Measurements from ENCODE around the gene SDC1. TPM values are rescaled to one million over a fixed set of nuclear protein-coding genes. Genes with fewer than 3 reads are reported as not detected.
A peak's percentile ranks its signal among the peaks of the same experiment; 100 is the strongest.

SDC1 gene
- polyA plus RNA-seq, 1 of the 3 experiments (the other 2 are of a cell fraction): 122 TPM

- Histone ChIP-seq H4K20me1 (ENCODE audit: insufficient read depth) (no peaks in the 10 kb centered on the region), H3K4me1 (ENCODE audit: control insufficient read depth in 1 of 2, insufficient read depth in 2 of 2, low read depth in 1 of 2, low read length in 1 of 2) (peaks cover 25 to 29% of the 10 kb centered on the region in 2 experiments; a peak in 2 of 4 replicates), H3K9ac (no peak overlapping the region), H3K79me2 (ENCODE audit: insufficient read depth) (no peaks in the 10 kb centered on the region), H3K27me3 (ENCODE audit: insufficient read depth) (no peaks in the 10 kb centered on the region), H3K9me3 (no peaks in the 10 kb centered on the region), H3K4me3 (ENCODE audit: low read depth in 2 of 2, low read length in 1 of 2) (no peak overlapping the region), H3K27ac (ENCODE audit: low read depth in 2 of 2, low read length in 1 of 2) (no peak overlapping the region), H3F3A (replicated peaks; ENCODE audit: insufficient read depth) (no peaks in the 10 kb centered on the region), H3K9me2 (no peaks in the 10 kb centered on the region), H3K4me2 (no peak overlapping the region), H2AFZ (ENCODE audit: low read depth) (no peak overlapping the region), H3K36me3 (replicated peaks in 1 of 2; ENCODE audit: control insufficient read depth in 1 of 2, insufficient read depth in 2 of 2, low read length in 1 of 2) (no peaks in the 10 kb centered on the region)
- CTCF ChIA-PET: interaction anchor here (0.5 to 2.5 kb wide), 7 partner anchors 10 to 232 kb away, joined by 3 to 12 read pairs (median 5); partner anchors contain the start of gene SDC1
- POLR2A ChIA-PET: no interaction called here
- no peak for DNase-seq
- no peak for TF ChIP-seq MAX (IDR thresholded peaks at IDR 0.05; ENCODE audit: low read depth)
- no peak for TF ChIP-seq TCF12 (IDR thresholded peaks at IDR 0.05)
- WGBS (ENCODE audit: low lambda C conversion rate): 80% methylated on average over 2 of the region's 3 CpGs
Observed at GRCh38 chr2:20187331-20187730, 37.6 kb downstream of the SDC1 start.

GRCh38 chr2:20186855-20187187 is 38.1 kb downstream of the SDC1 start:
- POLR2A ChIA-PET: no interaction called here
- no peaks in the 10 kb centered on the region for H3K27me3 ChIP-seq (ENCODE audit: insufficient read depth)
- H3F3A ChIP-seq (replicated peaks; ENCODE audit: insufficient read depth): no peaks in the 10 kb centered on the region
- no peak overlapping the region for H3K4me3 ChIP-seq (ENCODE audit: low read depth in 2 of 2, low read length in 1 of 2)
- no peaks in the 10 kb centered on the region for H3K9me2 ChIP-seq
- peak overlapping the region; percentile 44; the same call in 1 of the 2 replicates for H3K4me2 ChIP-seq
- DNase-seq: no peak
- no peaks in the 10 kb centered on the region for H3K36me3 ChIP-seq (replicated peaks in 1 of 2; ENCODE audit: control insufficient read depth in 1 of 2, insufficient read depth in 2 of 2, low read length in 1 of 2)
- H3K79me2 ChIP-seq (ENCODE audit: insufficient read depth): no peaks in the 10 kb centered on the region
- 0 out of 2 replicates have a peak overlapping the region, but pooled peaks have one; percentile 43 for H3K9ac ChIP-seq
- no peaks in the 10 kb centered on the region for H3K9me3 ChIP-seq
- peak overlapping the region in 1 of 2 experiments; percentile 55; a peak in 1 of 4 replicates for H3K27ac ChIP-seq (ENCODE audit: low read depth in 2 of 2, low read length in 1 of 2)
- no peaks in the 10 kb centered on the region for H4K20me1 ChIP-seq (ENCODE audit: insufficient read depth)
- H3K4me1 ChIP-seq (ENCODE audit: control insufficient read depth in 1 of 2, insufficient read depth in 2 of 2, low read depth in 1 of 2, low read length in 1 of 2): peaks cover 21 to 32% of the 10 kb centered on the region in 2 experiments; a peak in 2 of 4 replicates
- 95% methylated on average over 4 of the region's 4 CpGs for WGBS (ENCODE audit: low lambda C conversion rate)
- H2AFZ ChIP-seq (ENCODE audit: low read depth): peak overlapping the region; percentile 68; the same call in 1 of the 2 replicates
- CTCF ChIA-PET: interaction anchor here (0.5 to 2.5 kb wide), 7 partner anchors 10 to 232 kb away, joined by 3 to 12 read pairs (median 5); partner anchors contain the start of gene SDC1
- no peak for TF ChIP-seq MAX (IDR thresholded peaks at IDR 0.05; ENCODE audit: low read depth)
- TF ChIP-seq NRF1 (IDR thresholded peaks at IDR 0.05; ENCODE audit: low read depth, low read length): no peak
- no peak for TF ChIP-seq SMC3 (IDR thresholded peaks at IDR 0.05; ENCODE audit: low read depth, low read length)
- no peak for TF ChIP-seq TAF1 (IDR thresholded peaks at IDR 0.05; ENCODE audit: borderline replicate concordance, low read depth, low read length)
- no peak for TF ChIP-seq POLR2AphosphoS5 (IDR thresholded peaks at IDR 0.05; ENCODE audit: low read depth, low read length)
- TF ChIP-seq TEAD4 (IDR thresholded peaks at IDR 0.05; ENCODE audit: borderline replicate concordance, insufficient read depth): no peak
- TF ChIP-seq MEF2A (IDR thresholded peaks at IDR 0.05; ENCODE audit: borderline replicate concordance, low read depth): no peak

- peak overlapping the region in 1 of 2 experiments; percentile 55; a peak in 2 of 4 replicates for H3K27ac ChIP-seq (ENCODE audit: low read depth in 2 of 2, low read length in 1 of 2)
- no peaks in the 10 kb centered on the region for H4K20me1 ChIP-seq (ENCODE audit: insufficient read depth)
- ChIA-PET CTCF (interaction anchor here (0.8 to 2.5 kb wide), 7 partner anchors 9 to 231 kb away, joined by 3 to 12 read pairs (median 6); partner anchors contain the start of gene SDC1), POLR2A (no interaction called here)
- 88% methylated on average over 13 of the region's 13 CpGs for WGBS (ENCODE audit: low lambda C conversion rate)
- H3K9me3 ChIP-seq: no peaks in the 10 kb centered on the region
- peak overlapping the region; percentile 68; the same call in 1 of the 2 replicates for H2AFZ ChIP-seq (ENCODE audit: low read depth)
- H3K79me2 ChIP-seq (ENCODE audit: insufficient read depth): no peaks in the 10 kb centered on the region
- no peaks in the 10 kb centered on the region for H3K27me3 ChIP-seq (ENCODE audit: insufficient read depth)
- H3K4me3 ChIP-seq (ENCODE audit: low read depth in 2 of 2, low read length in 1 of 2): no peak overlapping the region
- peaks cover 19 to 32% of the 10 kb centered on the region in 2 experiments; a peak in 2 of 4 replicates for H3K4me1 ChIP-seq (ENCODE audit: control insufficient read depth in 1 of 2, insufficient read depth in 2 of 2, low read depth in 1 of 2, low read length in 1 of 2)
- no peaks in the 10 kb centered on the region for H3F3A ChIP-seq (replicated peaks; ENCODE audit: insufficient read depth)
- DNase-seq: no peak
- H3K4me2 ChIP-seq: peak overlapping the region; percentile 44
- H3K9ac ChIP-seq: peak overlapping the region; percentile 43
- no peaks in the 10 kb centered on the region for H3K9me2 ChIP-seq
- no peaks in the 10 kb centered on the region for H3K36me3 ChIP-seq (replicated peaks in 1 of 2; ENCODE audit: control insufficient read depth in 1 of 2, insufficient read depth in 2 of 2, low read length in 1 of 2)
- TF ChIP-seq USF1 (IDR thresholded peaks at IDR 0.05; ENCODE audit: borderline replicate concordance, low read depth) (peak; percentile 85), USF2 (IDR thresholded peaks at IDR 0.05; ENCODE audit: borderline replicate concordance, low read depth, low read length) (0 out of 2 replicates have a peak, but pooled peaks have one; percentile 19), CHD2 (IDR thresholded peaks at IDR 0.05; ENCODE audit: low read length, partially characterized antibody) (no peak)
Observed at GRCh38 chr2:20186078-20186854, 38.7 kb downstream of the SDC1 start.
